NK-92 treated with Interleukin-12 subunit alpha and Interleukin-12 subunit beta, amount 100 ng/mL, for 24 hours (cell line): ENCODE data around the gene DCAF8L1.
"Not testable (repeated sequence)": the region's sequence is repeated elsewhere in the genome, so short reads cannot be mapped to it uniquely, and the experiment has no call there.

ENCODE experiments used
- DNase-seq: peaks from one replicate; lab custom pipeline; 2025; lab: John Stamatoyannopoulos, UW

The DCAF8L1 gene

DNA sequence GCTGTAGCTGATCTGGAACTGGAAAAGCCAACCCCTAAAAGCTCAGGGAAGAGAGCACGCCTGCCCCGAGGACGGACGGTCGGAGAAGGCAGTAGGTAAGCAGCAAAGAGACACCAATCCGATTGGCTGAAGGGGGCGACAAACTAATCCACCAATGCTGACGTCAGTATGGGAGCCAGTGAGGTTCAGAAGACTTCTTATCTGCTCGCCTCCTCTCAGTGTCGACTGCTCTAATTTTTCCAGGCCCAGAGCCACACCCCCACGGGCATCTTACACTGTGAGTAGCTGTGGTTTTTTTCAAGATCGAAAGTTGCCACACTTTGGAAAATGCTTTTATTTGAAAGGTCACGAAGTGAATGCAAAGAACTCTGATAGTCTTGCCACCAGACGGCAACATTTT lies at the start of gene DCAF8L1:
DCAF8L1 (minus strand) TSS at position 101 of the 400 bp plus-strand sequence. CDS start 115 bp downstream, outside the sequence.
- DNase-seq: no peak

- no peak for DNase-seq
Observed at GRCh38 chrX:28022371-28022770, 41.1 kb upstream of the DCAF8L1 start.

- no peak for DNase-seq
Observed at GRCh38 chrX:28016823-28017222, 35.6 kb upstream of the DCAF8L1 start.

GRCh38 chrX:28015993-28016392 lies 34.7 kb upstream of the DCAF8L1 start:
- DNase-seq: no peak

DNA sequence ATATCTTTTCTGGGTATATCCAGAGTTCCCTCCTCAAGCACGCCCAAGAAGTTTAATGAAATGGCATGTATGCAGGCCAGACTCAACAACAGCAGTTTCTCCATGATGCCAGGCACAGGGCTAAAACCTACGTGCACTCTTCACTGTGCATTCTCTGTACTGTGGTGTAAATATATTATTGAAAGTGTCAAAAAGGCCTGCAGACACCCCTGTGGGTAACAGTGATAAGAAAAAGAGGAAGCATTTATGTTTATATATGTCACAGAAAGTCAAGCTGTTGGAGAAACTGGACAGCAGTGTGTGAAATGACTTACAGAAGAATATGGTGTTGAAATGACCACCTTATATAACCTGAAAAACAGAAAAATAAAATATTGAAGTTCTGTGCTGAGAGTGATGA lies 29.6 kb upstream of the DCAF8L1 start:
- DNase-seq: no peak

- no peak for DNase-seq
Observed at GRCh38 chrX:27998666-27999065, 17.4 kb upstream of the DCAF8L1 start.

DNA sequence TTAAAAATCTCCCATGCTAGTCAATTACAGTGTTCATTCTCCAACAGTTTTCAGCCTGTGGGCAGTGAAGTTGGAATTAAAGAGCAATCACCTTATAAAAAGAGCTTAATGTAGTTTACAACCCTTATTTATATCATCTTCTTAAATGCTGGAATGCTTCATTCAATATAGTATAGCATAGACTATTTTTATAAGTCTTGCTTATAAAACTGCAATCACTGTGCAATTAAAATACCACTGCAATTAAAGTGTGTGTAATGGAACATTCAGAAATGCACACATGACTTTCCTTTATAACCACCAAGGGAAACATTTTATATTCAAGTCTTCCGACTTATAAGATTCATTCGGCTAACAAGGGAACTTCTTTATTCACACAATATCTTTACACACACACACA lies 16.4 kb upstream of the DCAF8L1 start:
- no peak for DNase-seq

DNA sequence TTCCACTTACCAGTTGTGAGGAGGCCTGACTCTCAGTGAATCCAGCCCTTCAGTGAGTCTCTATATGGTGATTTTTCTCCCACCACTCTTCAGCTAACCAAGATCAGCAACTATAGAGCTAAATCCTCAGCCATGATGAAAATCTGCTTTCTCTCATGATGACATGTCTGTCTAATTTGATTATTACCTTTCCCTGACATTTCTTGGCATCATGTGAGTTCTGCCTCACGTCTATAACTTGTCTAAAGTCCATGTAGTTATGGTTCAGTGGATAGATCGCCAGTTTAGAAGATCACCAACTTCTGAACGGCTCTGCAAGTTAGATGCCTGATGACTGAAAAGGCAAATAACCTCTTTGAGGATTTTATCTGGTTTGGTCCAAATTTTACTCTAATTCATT lies 14.9 kb upstream of the DCAF8L1 start:
- DNase-seq: no peak

DNA sequence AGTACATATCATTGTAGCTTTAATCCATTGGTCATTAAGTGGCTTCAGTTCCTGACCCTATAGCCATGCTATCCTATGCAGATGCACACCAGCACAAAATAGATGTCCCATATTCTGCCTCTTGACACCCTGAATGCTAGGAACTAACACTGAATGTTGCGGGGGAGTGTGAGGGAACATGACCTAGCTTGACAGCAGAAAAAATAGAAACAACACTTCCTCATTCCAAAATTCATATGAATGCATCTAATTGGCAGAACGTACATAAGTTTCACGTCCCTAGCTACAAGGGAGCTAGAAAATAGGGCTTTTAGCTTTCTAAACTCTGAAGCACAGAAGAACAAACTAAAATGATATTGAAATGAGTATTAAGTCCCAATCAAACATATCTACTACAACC lies 14.4 kb upstream of the DCAF8L1 start:
- no peak for DNase-seq

DNA sequence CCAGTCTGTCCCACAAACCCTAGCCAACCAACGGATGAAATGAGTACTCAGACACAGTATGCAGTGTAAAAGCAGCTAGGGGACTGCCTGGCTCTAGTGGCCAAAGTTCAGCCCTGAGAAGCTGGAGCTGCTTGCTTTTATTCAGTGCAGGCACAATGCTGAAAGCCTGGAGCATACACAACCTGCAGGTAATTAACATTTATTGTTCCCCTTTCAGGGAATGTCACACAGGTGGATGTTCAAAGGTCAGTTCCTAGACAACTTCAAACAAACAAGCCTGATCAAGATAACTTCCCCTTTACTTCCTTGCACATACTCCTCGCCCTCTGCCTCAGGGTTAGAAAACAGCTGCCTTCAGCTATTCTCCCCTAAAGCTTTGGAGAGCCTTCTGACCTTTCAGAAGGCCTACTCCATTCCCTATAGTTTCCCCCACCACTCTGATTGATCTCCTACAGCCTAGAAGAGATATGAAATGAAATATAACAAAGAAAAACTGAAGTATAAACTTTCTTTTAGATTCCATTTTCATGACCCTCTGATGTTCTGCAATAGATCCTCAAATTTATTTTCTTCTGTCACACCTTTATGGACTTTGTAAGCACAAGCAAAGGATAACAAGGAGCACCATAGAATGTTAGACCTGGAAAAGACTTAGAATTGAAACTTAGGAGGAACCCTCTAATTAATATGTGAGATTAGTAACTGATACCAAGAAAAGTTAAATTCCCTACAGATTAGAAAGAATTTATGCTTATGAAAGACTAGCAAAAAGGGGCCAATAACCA lies 6.8 kb upstream of the DCAF8L1 start:
- no peak for DNase-seq

GRCh38 chrX:27976934-27977333 lies 4.3 kb downstream of the DCAF8L1 start:
- DNase-seq: not testable (repeated sequence)

DNA sequence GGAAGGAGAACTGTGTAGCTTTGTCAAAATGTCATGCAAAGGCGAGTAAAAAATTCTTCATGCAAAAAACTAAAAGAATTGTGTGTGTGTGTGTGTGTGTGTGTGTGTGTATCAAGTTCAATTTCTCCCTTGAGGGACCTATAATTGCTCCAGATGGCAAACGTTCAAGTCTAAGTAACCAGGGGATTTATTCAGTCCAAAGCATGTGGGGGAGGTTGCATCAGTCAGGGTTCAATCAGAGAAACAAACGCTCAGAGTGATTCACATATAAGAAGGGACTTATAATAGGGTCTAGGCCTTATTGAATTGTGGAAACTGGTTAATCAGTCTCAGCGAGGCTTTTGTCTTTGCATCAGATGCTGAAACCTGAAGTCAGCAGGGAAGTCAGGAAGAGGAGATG lies 5.0 kb downstream of the DCAF8L1 start:
- no peak for DNase-seq

GRCh38 chrX:27968878-27969277 lies 12.4 kb downstream of the DCAF8L1 start:
- no peak for DNase-seq

GRCh38 chrX:27968352-27968751 lies 12.9 kb downstream of the DCAF8L1 start:
- no peak for DNase-seq

DNA sequence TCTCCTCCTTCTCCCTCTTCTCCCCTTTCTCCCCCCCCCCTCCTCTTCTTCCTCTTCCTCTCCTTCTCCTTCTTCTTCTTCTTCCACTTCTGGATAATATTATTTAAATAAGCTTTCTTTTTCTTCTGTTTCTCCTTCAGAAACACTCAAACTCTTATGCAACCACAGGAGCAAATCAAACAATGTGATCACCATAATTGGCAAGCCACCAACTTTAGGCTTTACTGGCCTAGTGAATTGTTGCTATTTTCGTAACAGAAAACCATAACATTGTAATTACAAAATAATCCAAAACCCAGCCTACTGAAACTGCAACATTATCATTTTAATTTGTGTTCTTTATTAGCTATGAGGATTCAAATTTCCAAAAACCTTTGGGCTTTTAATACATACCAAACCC lies 14.3 kb downstream of the DCAF8L1 start:
- DNase-seq: no peak

- DNase-seq: no peak
Observed at GRCh38 chrX:27966492-27966891, 14.8 kb downstream of the DCAF8L1 start.

DNA sequence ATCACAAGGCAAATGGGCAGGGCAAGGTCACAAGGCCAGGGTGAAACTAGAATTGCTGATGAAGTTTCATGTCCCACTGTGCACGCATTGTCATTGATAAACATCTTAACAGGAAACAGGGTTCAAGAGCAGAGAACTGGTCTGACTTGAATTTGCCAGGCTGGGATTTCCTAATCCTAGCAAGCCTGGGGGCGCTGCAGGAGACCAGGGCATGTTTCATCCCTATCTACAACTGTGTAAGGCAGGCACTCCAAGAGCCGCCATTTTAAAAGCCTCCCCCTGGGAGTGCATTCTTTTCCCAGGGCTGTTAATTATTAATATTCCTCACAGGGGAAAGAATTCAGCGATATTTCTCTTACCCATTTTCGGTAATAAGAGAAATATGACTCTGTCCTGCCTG lies 15.9 kb downstream of the DCAF8L1 start:
- DNase-seq: not testable (repeated sequence)

DNA sequence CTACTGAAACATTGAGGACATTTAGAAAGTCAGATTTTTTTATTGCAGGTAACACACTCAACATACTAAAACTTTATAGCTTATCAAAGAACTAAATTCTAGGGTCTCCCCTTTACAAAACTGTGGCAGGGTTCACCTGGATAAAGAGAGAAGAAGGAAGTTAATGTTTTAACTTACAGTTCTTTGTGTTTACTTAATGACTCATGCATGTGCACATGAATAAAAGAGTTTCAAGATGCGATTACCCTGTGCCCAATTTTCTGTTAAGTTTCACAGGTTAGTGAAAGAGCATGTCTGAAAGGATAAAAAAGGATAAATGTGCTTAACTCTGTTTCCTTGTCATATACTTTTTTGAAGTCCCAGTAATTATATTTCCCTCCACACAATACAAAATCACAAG lies 16.8 kb downstream of the DCAF8L1 start:
- no peak for DNase-seq

GRCh38 chrX:27960410-27960809 lies 20.8 kb downstream of the DCAF8L1 start:
- DNase-seq: not testable (repeated sequence)

GRCh38 chrX:27953171-27953570 lies 28.1 kb downstream of the DCAF8L1 start:
- no peak for DNase-seq

DNA sequence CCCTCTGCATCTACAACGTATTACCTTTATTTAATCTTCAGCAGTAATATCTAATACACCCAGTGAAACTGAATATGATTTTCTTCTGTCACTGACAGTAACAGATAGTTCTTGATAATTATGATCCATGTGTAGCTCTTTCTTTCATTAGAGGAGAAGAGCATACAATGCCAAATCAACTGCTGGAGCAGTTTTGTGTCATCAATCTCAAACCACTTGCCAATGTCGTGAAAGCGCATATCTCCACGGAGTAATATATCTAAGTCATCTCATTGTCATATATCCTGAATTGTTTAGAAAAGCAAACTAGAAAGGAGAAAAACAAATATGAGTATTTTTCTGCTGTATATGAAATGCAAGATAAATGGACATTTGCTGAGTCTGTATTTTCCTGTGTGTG lies 47.9 kb downstream of the DCAF8L1 start:
- no peak for DNase-seq
